ENCODE results near the gene TTC34. TPM values are rescaled to one million over a fixed set of nuclear protein-coding genes. Genes with fewer than 3 reads are reported as not detected.

Gene TTC34
- total RNA-seq, 4 donors from 2014 or later = 0.14 to 6.0 (median 0.75) TPM

GRCh38 chr1:2629627-2630497 is 171.6 kb downstream of the TTC34 start:
- intact Hi-C loops (cut with DNase I; ENCODE audit: low total_unique reads) = no loop called here
- in situ Hi-C loops (cut with MboI; ENCODE audit: low pct_ligation_motif_present in 1 of 4, low pct_unique_long_range_greater_than_20kb in 1 of 4, low sequenced_read_pairs in 3 of 4) = loop anchor here in 1 of 4 donors (25.0 kb wide), 1 partner anchor 218 kb away; the partner anchor contains the start of gene PEX10
- no peak for DNase-seq
- H3K4me3 ChIP-seq = no peak overlapping the region
- no peaks in the 10 kb centered on the region for H3K36me3 ChIP-seq
- peaks cover 80% of the 10 kb centered on the region for H3K27me3 ChIP-seq
- no peaks in the 10 kb centered on the region for H3K9me3 ChIP-seq
- H3K4me1 ChIP-seq = peaks cover 3 to 24% (median 18%) of the 10 kb centered on the region in 4 donors
- 88% methylated on average over 21 of the region's 23 CpGs; no CpG with 5 or more reads in 1 of the 2 donors for WGBS, 2 donors (ENCODE audit: low coverage in 1 of 2)
- H3K27ac ChIP-seq = no peak overlapping the region
- TF ChIP-seq CTCF (IDR thresholded peaks at IDR 0.05) (no peak), POLR2A (IDR thresholded peaks at IDR 0.05) (no peak)

- Histone ChIP-seq H3K9me3 (no peaks in the 10 kb centered on the region), H3K36me3 (no peaks in the 10 kb centered on the region), H3K4me3 (no peak overlapping the region), H3K27ac (no peak overlapping the region), H3K4me1 (peaks cover 3 to 24% (median 18%) of the 10 kb centered on the region in 4 donors), H3K27me3 (peaks cover 77% of the 10 kb centered on the region)
- in situ Hi-C loops (cut with MboI; ENCODE audit: low pct_ligation_motif_present in 1 of 4, low pct_unique_long_range_greater_than_20kb in 1 of 4, low sequenced_read_pairs in 3 of 4) = loop anchor here in 1 of 4 donors (25.0 kb wide), 1 partner anchor 217 kb away; the partner anchor contains the start of gene PEX10
- WGBS, 2 donors (ENCODE audit: low coverage in 1 of 2) = 9% methylated on average over 29 of the region's 64 CpGs; no CpG with 5 or more reads in 1 of the 2 donors
- DNase-seq = no peak
- TF ChIP-seq POLR2AphosphoS5 (IDR thresholded peaks at IDR 0.05) (no peak), POLR2A (IDR thresholded peaks at IDR 0.05) (no peak), CTCF (IDR thresholded peaks at IDR 0.05) (no peak), EP300 (IDR thresholded peaks at IDR 0.05; ENCODE audit: low read depth) (no peak)
- intact Hi-C loops (cut with DNase I; ENCODE audit: low total_unique reads) = no loop called here
These were observed 172.4 kb downstream of the TTC34 start for GRCh38 chr1:2628933-2629626.

GRCh38 chr1:2628191-2628932 is 173.1 kb downstream of the TTC34 start:
- Histone ChIP-seq H3K9me3 (no peaks in the 10 kb centered on the region), H3K4me1 (peaks cover 3 to 24% (median 18%) of the 10 kb centered on the region in 4 donors), H3K27ac (no peak overlapping the region), H3K36me3 (no peaks in the 10 kb centered on the region), H3K4me3 (no peak overlapping the region), H3K27me3 (peaks cover 76% of the 10 kb centered on the region)
- no peak for DNase-seq
- in situ Hi-C loops (cut with MboI; ENCODE audit: low pct_ligation_motif_present in 1 of 4, low pct_unique_long_range_greater_than_20kb in 1 of 4, low sequenced_read_pairs in 3 of 4) (loop anchor here in 1 of 4 donors (25.0 kb wide), 1 partner anchor 216 kb away; the partner anchor contains the start of gene PEX10), intact Hi-C loops (cut with DNase I; ENCODE audit: low total_unique reads) (no loop called here)
- WGBS, 2 donors (ENCODE audit: low coverage in 1 of 2) = 10% methylated on average over 24 of the region's 46 CpGs; no CpG with 5 or more reads in 1 of the 2 donors
- no peak for TF ChIP-seq EP300 (IDR thresholded peaks at IDR 0.05; ENCODE audit: low read depth)
- TF ChIP-seq POLR2A (IDR thresholded peaks at IDR 0.05) = no peak
- TF ChIP-seq CTCF (IDR thresholded peaks at IDR 0.05) = no peak
- no peak for TF ChIP-seq POLR2AphosphoS5 (IDR thresholded peaks at IDR 0.05)
